ENCODE data around the gene HPS5.
A peak's percentile ranks its signal among the peaks of the same experiment; 100 is the strongest.
"Not testable (repeated sequence)": the region's sequence is repeated elsewhere in the genome, so short reads cannot be mapped to it uniquely, and the experiment has no call there.

HPS5 gene

GRCh38 chr11:18321969-18322711, at the start of gene HPS5, which contains the start of gene GTF2H1:
HPS5 (minus strand) TSS chr11:18322140; CDS start chr11:18317858, 4,282 bp downstream.
GTF2H1 (plus strand) TSS chr11:18322567; CDS start chr11:18333075, 10,508 bp downstream.
- DNase-seq, result peak; percentile 94

GRCh38 chr11:18371279-18371678, 49.3 kb upstream of the HPS5 start:
- DNase-seq, result no peak

- DNase-seq, result no peak
Measured at GRCh38 chr11:18369398-18369797, 47.5 kb upstream of the HPS5 start.

- no peak for DNase-seq
Measured at GRCh38 chr11:18368221-18368620, 46.3 kb upstream of the HPS5 start.

GRCh38 chr11:18367431-18367830, 45.5 kb upstream of the HPS5 start:
- DNase-seq, result no peak

- DNase-seq, result no peak
Measured at GRCh38 chr11:18366286-18366685, 44.3 kb upstream of the HPS5 start.

- no peak for DNase-seq
Measured at GRCh38 chr11:18365741-18366140, 43.8 kb upstream of the HPS5 start.

GRCh38 chr11:18364495-18365073, 42.6 kb upstream of the HPS5 start:
- no peak for DNase-seq

GRCh38 chr11:18361154-18361553, 39.2 kb upstream of the HPS5 start:
- DNase-seq, result no peak

- DNase-seq, result no peak
Measured at GRCh38 chr11:18358646-18359045, 36.7 kb upstream of the HPS5 start.

- no peak for DNase-seq
Measured at GRCh38 chr11:18352581-18352980, 30.6 kb upstream of the HPS5 start.

GRCh38 chr11:18347471-18348125, 25.7 kb upstream of the HPS5 start:
- DNase-seq, result no peak

GRCh38 chr11:18332891-18333290, 11.0 kb upstream of the HPS5 start:
- no peak for DNase-seq

- no peak for DNase-seq
Measured at GRCh38 chr11:18332302-18332701, 10.4 kb upstream of the HPS5 start.

GRCh38 chr11:18330921-18331320, 9.0 kb upstream of the HPS5 start:
- no peak for DNase-seq

- no peak for DNase-seq
Measured at GRCh38 chr11:18329196-18329870, 7.4 kb upstream of the HPS5 start.

- DNase-seq, result no peak
Measured at GRCh38 chr11:18324381-18324780, 2.4 kb upstream of the HPS5 start.

GRCh38 chr11:18323881-18324280, 1.9 kb upstream of the HPS5 start:
- not testable (repeated sequence) for DNase-seq

GRCh38 chr11:18322818-18323570, 1.1 kb upstream of the HPS5 start:
- DNase-seq, result no peak

- no peak for DNase-seq
Measured at GRCh38 chr11:18321578-18321968, 367 bp downstream of the HPS5 start.

- DNase-seq, result no peak
Measured at GRCh38 chr11:18320617-18321016, 1.3 kb downstream of the HPS5 start.

- no peak for DNase-seq
Measured at GRCh38 chr11:18319914-18320313, 2.0 kb downstream of the HPS5 start.

GRCh38 chr11:18317551-18317950, 4.4 kb downstream of the HPS5 start:
- DNase-seq, result no peak

Data from COR-L47 (cell line).